HepG2 (cell line): ENCODE data around the gene RUNDC1. TPM values are rescaled to one million over a fixed set of nuclear protein-coding genes. Genes with fewer than 3 reads are reported as not detected.

Experiments
- ATAC-seq: fragments of 200-7000 bp; cut with Tn5 transposase; 3 replicates; pipeline ENCODE4 v1.9.1; 2020; ENCODE audit warnings: mild to moderate bottlenecking, moderate library complexity
- BruUV-seq: library from RNA; stranded (reverse); fragments of 400-500 nt; replicated peaks from 2 replicates; lab custom pipeline; 2021; lab: Mats Ljungman, UMichigan
- CTCF ChIA-PET: fragments of 300-600 bp; formaldehyde crosslinking; extraction: SDS; loops from one replicate; lab custom pipeline; 2021; ENCODE audit warnings: low total read pairs, inconsistent platforms, low intra/inter-chr PET ratio; lab: Yijun Ruan, JAX
- POLR2A ChIA-PET: fragments of 350-600 bp; sonication (Branson Sonifier 250); formaldehyde crosslinking; loops from one replicate; lab custom pipeline; 2020; ENCODE audit warnings: antibody characterized with exemption, inconsistent platforms; lab: Yijun Ruan, JAX
- DNase-seq: peaks from one replicate; pipeline ENCODE4 v3.0.0-alpha.2; 2015; ENCODE audit warnings: low spot score
- FAIRE-seq: peaks from 3 replicates; lab custom pipeline; 2011; peaks lifted over from hg19 to GRCh38; lab: Jason Lieb, UNC
- H2AFZ ChIP-seq: one replicate; pipeline ENCODE4 v1.6.1; 2011; ENCODE audit warnings: low read length, inconsistent platforms
- H3K27ac ChIP-seq: fragments of 300-600 bp; 3 replicates; pipeline ENCODE4 v1.8.0; 2011; ENCODE audit warnings: mixed run types, mild to moderate bottlenecking, mixed read lengths, low read length, inconsistent platforms; ENCODE audit not compliant: insufficient read depth; ENCODE audit errors: extremely low read length
- H3K27me3 ChIP-seq, 2 experiments: fragments of 200-600 bp in 1 of 2; 2 replicates in 1 of 2; 3 replicates in 1 of 2; pipeline versions ENCODE4 v1.6.0 to v1.8.0; 2011; ENCODE audit warnings: low read length in 2 of 2, mild to moderate bottlenecking in 2 of 2, moderate library complexity in 2 of 2, inconsistent platforms in 1 of 2; ENCODE audit not compliant: insufficient read depth in 2 of 2, control insufficient read depth in 1 of 2
- H3K36me3 ChIP-seq, 2 experiments: fragments of 200-600 bp in 1 of 2; replicated peaks in 1 of 2; 2 replicates in 1 of 2; 3 replicates in 1 of 2; pipeline versions ENCODE4 v1.5.1 to v1.8.0; 2011; ENCODE audit warnings: low read length in 2 of 2, inconsistent platforms in 1 of 2; ENCODE audit not compliant: insufficient read depth in 2 of 2, control insufficient read depth in 1 of 2
- H3K4me1 ChIP-seq: 2 replicates; pipeline ENCODE4 v1.5.1; 2012; ENCODE audit warnings: low read length, inconsistent platforms; ENCODE audit not compliant: insufficient read depth
- H3K4me2 ChIP-seq: 2 replicates; pipeline ENCODE4 v1.6.0; 2011; ENCODE audit warnings: low read depth, low read length, inconsistent platforms
- H3K4me3 ChIP-seq, 3 experiments: fragments of 200-600 bp in 1 of 3; sonication (generic), shearing (Covaris generic) in 1 of 3; replicated peaks in 1 of 3; 2 replicates each; pipeline ENCODE4 v1.5.1; 2011 to 2016; ENCODE audit warnings: low read length in 3 of 3, inconsistent platforms in 2 of 3, low read depth in 2 of 3, mild to moderate bottlenecking in 2 of 3, control low read depth in 1 of 3, mixed read lengths in 1 of 3; ENCODE audit not compliant: insufficient read depth in 1 of 3
- H3K79me2 ChIP-seq: one replicate; pipeline ENCODE4 v1.6.1; 2011; ENCODE audit warnings: low read length, inconsistent platforms; ENCODE audit not compliant: insufficient read depth
- H3K9ac ChIP-seq: 2 replicates; pipeline ENCODE4 v1.6.0; 2011; ENCODE audit warnings: mild to moderate bottlenecking, low read depth, low read length, inconsistent platforms; ENCODE audit not compliant: insufficient read depth
- H3K9me3 ChIP-seq: 2 replicates; pipeline ENCODE4 v1.5.1; 2012; ENCODE audit warnings: mild to moderate bottlenecking, low read length
- H4K20me1 ChIP-seq: 2 replicates; pipeline ENCODE4 v1.6.0; 2011; ENCODE audit warnings: inconsistent platforms, mild to moderate bottlenecking, low read length, moderate library complexity; ENCODE audit not compliant: insufficient read depth
- EED ChIP-seq: sonication (generic); formaldehyde crosslinking; IDR thresholded peaks from 2 replicates; pipeline ENCODE4 v1.5.0; 2020; ENCODE audit warnings: mild to moderate bottlenecking, missing genetic modification reagents
- ELF1 ChIP-seq: sonication (generic); formaldehyde crosslinking; IDR thresholded peaks from 2 replicates; pipeline ENCODE4 v1.4.0; 2020; ENCODE audit warnings: missing genetic modification reagents
- FOXJ3 ChIP-seq: sonication (generic); formaldehyde crosslinking; IDR thresholded peaks from 2 replicates; pipeline ENCODE4 v1.4.0; 2020; ENCODE audit warnings: missing genetic modification reagents, mild to moderate bottlenecking, borderline replicate concordance
- HNRNPLL ChIP-seq: fragments of 200-400 bp; formaldehyde crosslinking; IDR thresholded peaks from 2 replicates; pipeline ENCODE4 v1.6.1; 2017; ENCODE audit warnings: mild to moderate bottlenecking, low read depth, low read length; ENCODE audit not compliant: poor library complexity, severe bottlenecking
- JUNB ChIP-seq: sonication (generic); formaldehyde crosslinking; IDR thresholded peaks from 2 replicates; pipeline ENCODE4 v1.8.0; 2022; ENCODE audit warnings: missing genetic modification reagents, mild to moderate bottlenecking, borderline replicate concordance
- LCORL ChIP-seq, 2 experiments: fragments of 450-650 bp in 1 of 2; sonication (generic) in 1 of 2; formaldehyde crosslinking in 1 of 2; IDR thresholded peaks; 2 replicates each; pipeline versions ENCODE4 v1.5.0 to v1.6.1; 2017 to 2020; ENCODE audit warnings: antibody characterized with exemption in 1 of 2, missing genetic modification reagents in 1 of 2
- NKX3-1 ChIP-seq: sonication (generic); formaldehyde crosslinking; IDR thresholded peaks from 2 replicates; pipeline ENCODE4 v1.5.0; 2020; ENCODE audit warnings: missing genetic modification reagents
- NR1H2 ChIP-seq: sonication (generic); formaldehyde crosslinking; IDR thresholded peaks from 2 replicates; pipeline ENCODE4 v1.8.1; 2022; ENCODE audit warnings: low read depth, missing genetic modification reagents, borderline replicate concordance
- ONECUT2 ChIP-seq: sonication (generic); formaldehyde crosslinking; IDR thresholded peaks from 2 replicates; pipeline ENCODE4 v1.4.0; 2020; ENCODE audit warnings: missing genetic modification reagents
- RARA ChIP-seq: IDR thresholded peaks from 2 replicates; pipeline ENCODE4 v1.6.1; 2016; ENCODE audit warnings: missing genetic modification reagents, missing compliant biosample characterization
- ZMYM4 ChIP-seq: sonication (generic); formaldehyde crosslinking; IDR thresholded peaks from 2 replicates; pipeline ENCODE4 v1.8.1; 2023; ENCODE audit warnings: mild to moderate bottlenecking, missing genetic modification reagents
- ZNF431 ChIP-seq: sonication (generic); formaldehyde crosslinking; IDR thresholded peaks from 2 replicates; pipeline ENCODE4 v1.9.0; 2022; ENCODE audit warnings: missing genetic modification reagents, low read depth, mild to moderate bottlenecking, borderline replicate concordance
- ZNF441 ChIP-seq: sonication (generic); formaldehyde crosslinking; IDR thresholded peaks from 2 replicates; pipeline ENCODE4 v1.7.0; 2021; ENCODE audit warnings: missing genetic modification reagents, borderline replicate concordance
- ZNF496 ChIP-seq: sonication (generic); formaldehyde crosslinking; IDR thresholded peaks from 2 replicates; pipeline ENCODE4 v1.8.1; 2023; ENCODE audit warnings: mild to moderate bottlenecking, moderate library complexity, missing genetic modification reagents; ENCODE audit not compliant: insufficient replicate concordance
- ZNF547 ChIP-seq: sonication (generic); formaldehyde crosslinking; IDR thresholded peaks from 2 replicates; pipeline ENCODE4 v1.5.1; 2020; ENCODE audit warnings: mild to moderate bottlenecking, missing genetic modification reagents
- ZNF564 ChIP-seq: sonication (generic); formaldehyde crosslinking; IDR thresholded peaks from 2 replicates; pipeline ENCODE4 v1.8.1; 2023; ENCODE audit warnings: mild to moderate bottlenecking, missing genetic modification reagents
- ZNF572 ChIP-seq: sonication (generic); formaldehyde crosslinking; IDR thresholded peaks from 2 replicates; pipeline ENCODE4 v1.5.1; 2020; ENCODE audit warnings: mild to moderate bottlenecking, missing genetic modification reagents
- WGBS: methylation state at CpG from one replicate; pipeline ENCODE4 v1.1.6; 2017; ENCODE audit warnings: low lambda C conversion rate; 5-methylcytosine and 5-hydroxymethylcytosine counted together
- in situ Hi-C: cut with HindIII; loops from 2 replicates; pipeline ENCODE4 v1.10.0; 2017; ENCODE audit warnings: low pct_unique_long_range_greater_than_20kb; ENCODE audit not compliant: extremely low pct_ligation_motif_present
- intact Hi-C: fragments of 100-400 bp; cut with micrococcal nuclease; formaldehyde crosslinking; loops from one replicate; pipeline ENCODE4 v1.10.0; 2022; ENCODE audit not compliant: unreplicated experiment
- polyA plus RNA-seq, 8 experiments: library from polyadenylated mRNA; depleted of rRNA in 3 of 8; stranded (reverse) in 7 of 8; unstranded in 1 of 8; fragments of >200 nt; fragmentation: Illumina TruSeq in 4 of 8; extraction: Trizol in 4 of 8; gene quantifications; 2 replicates each; pipeline versions ENCODE4 v1.2.1 to v1.2.3, GENCODE V29; 2011 to 2016; ENCODE audit warnings: low read depth in 4 of 8, missing spikeins in 1 of 8, mixed read lengths in 1 of 8; ENCODE audit not compliant: insufficient read depth in 1 of 8
- total RNA-seq, 5 experiments: library from RNA; depleted of rRNA; stranded (reverse); fragments of >200 nt; fragmentation: Illumina TruSeq; extraction: Trizol; gene quantifications; 2 replicates each; pipeline ENCODE4 v1.2.3, GENCODE V29; 2016; ENCODE audit warnings: low read depth in 1 of 5
- TF ChIP-seq, protein P1 (sequence below): IDR thresholded peaks from 2 replicates; pipeline ENCODE4 v1.6.1; 2018; ENCODE audit warnings: missing genetic modification reagents, mild to moderate bottlenecking, missing compliant biosample characterization
- TF ChIP-seq, protein P2 (sequence below): sonication (generic); formaldehyde crosslinking; IDR thresholded peaks from 2 replicates; pipeline ENCODE4 v1.4.0; 2020; ENCODE audit warnings: missing genetic modification reagents, mild to moderate bottlenecking, borderline replicate concordance
- TF ChIP-seq, protein P3 (sequence below): sonication (generic); formaldehyde crosslinking; IDR thresholded peaks from 2 replicates; pipeline ENCODE4 v1.4.0; 2020; ENCODE audit warnings: mild to moderate bottlenecking, missing genetic modification reagents

Gene RUNDC1
- total and polyA plus RNA-seq, 2 of the 13 experiments (the other 11 are each of a cell fraction or from before 2014, with no cell fraction given) = 10.3 to 11.4 TPM

DNA sequence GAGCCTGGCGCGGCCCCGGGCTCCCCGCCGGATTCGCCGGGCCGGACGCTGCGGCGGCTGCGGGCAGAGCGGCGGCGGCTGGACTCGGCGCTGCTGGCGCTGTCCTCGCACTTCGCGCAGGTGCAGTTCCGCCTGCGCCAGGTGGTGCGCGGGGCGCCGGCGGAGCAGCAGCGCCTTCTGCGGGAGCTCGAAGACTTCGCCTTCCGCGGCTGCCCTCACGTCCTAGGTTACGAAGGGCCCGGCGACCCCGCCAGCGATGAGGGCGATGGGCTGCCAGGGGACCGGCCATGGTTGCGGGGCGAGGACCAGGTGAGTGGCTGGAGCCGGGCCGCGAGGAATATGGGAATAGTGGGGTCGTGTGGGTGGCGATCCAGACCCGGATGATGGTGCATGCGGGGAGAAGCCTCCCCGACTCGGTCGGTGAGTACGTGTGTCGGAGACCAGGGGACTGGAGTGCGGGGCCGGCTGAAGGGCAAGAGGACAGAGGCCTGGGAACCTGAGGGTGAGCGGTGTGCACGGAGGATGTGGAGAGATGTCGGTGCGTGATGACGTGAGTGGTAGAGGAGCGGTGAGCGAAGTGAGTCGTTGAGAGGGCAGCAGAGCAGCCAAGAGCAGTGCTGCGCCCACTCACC is 517 bp downstream of the RUNDC1 start:
- ATAC-seq (peak; percentile 83), FAIRE-seq (no peak), DNase-seq (peak; percentile 55)
- no peak overlapping the region for H2AFZ ChIP-seq
- H3K4me2 ChIP-seq = peak overlapping the region; percentile 94
- peaks cover 0 to 3% of the 10 kb centered on the region in 2 experiments; a peak in 1 of 5 replicates for H3K27me3 ChIP-seq
- BruUV-seq = TSS peak; percentile 78
- H3K36me3 ChIP-seq = peaks cover 1 to 13% of the 10 kb centered on the region in 2 experiments; a peak in 3 of 5 replicates
- peaks cover 44% of the 10 kb centered on the region for H3K4me1 ChIP-seq
- H3K27ac ChIP-seq = peak overlapping the region; percentile 71
- peak overlapping the region; percentile 77 to 97 (median 91) for H3K4me3 ChIP-seq
- POLR2A ChIA-PET = interaction anchor here (0.6 to 4.3 kb wide), 4 partner anchors 17 to 183 kb away, joined by 3 to 53 read pairs (median 4); partner anchors contain the start of genes CNTD1, COA3 and RPL27
- in situ Hi-C loops = loop anchor here (10.0 kb wide), 1 partner anchor 136 kb away; the partner anchor contains the start of gene AOC2
- H3K79me2 ChIP-seq = peaks cover 17% of the 10 kb centered on the region
- no peaks in the 10 kb centered on the region for H3K9me3 ChIP-seq
- intact Hi-C loops = loop anchor here (2.0 to 5.0 kb wide), 2 partner anchors 18 to 139 kb away; partner anchors contain the start of genes AOC2 and RPL27
- H4K20me1 ChIP-seq = no peaks in the 10 kb centered on the region
- H3K9ac ChIP-seq = peak overlapping the region; percentile 78
- CTCF ChIA-PET = no interaction called here
- WGBS = under 1% methylated on average over 45 of the region's 67 CpGs
- peak; percentile 84 for TF ChIP-seq ZNF547
- peak; percentile 83; the same call in 1 of the 2 replicates for TF ChIP-seq ZNF441
- TF ChIP-seq LCORL (IDR thresholded peaks at IDR 0.05) = no peak
- TF ChIP-seq LCORL (CRISPR knock-in tag; IDR thresholded peaks at IDR 0.05) = peak; percentile 43; the same call in 1 of the 2 replicates
- TF ChIP-seq ZNF496 (CRISPR knock-in tag) = no peak
- TF ChIP-seq HNRNPLL = peak; percentile 99
- peak; percentile 88 for TF ChIP-seq EED (CRISPR knock-in tag)
- TF ChIP-seq, protein P1, sequence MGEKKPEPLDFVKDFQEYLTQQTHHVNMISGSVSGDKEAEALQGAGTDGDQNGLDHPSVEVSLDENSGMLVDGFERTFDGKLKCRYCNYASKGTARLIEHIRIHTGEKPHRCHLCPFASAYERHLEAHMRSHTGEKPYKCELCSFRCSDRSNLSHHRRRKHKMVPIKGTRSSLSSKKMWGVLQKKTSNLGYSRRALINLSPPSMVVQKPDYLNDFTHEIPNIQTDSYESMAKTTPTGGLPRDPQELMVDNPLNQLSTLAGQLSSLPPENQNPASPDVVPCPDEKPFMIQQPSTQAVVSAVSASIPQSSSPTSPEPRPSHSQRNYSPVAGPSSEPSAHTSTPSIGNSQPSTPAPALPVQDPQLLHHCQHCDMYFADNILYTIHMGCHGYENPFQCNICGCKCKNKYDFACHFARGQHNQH (CRISPR knock-in tag) = no peak
- peak; percentile 69; the same call in 1 of the 2 replicates for TF ChIP-seq JUNB
- TF ChIP-seq NR1H2 (CRISPR knock-in tag) = peak; percentile 71
- no peak for TF ChIP-seq ZNF572 (CRISPR knock-in tag)
- peak; percentile 79; the same call in 1 of the 2 replicates for TF ChIP-seq ZNF564 (CRISPR knock-in tag)
- no peak for TF ChIP-seq NKX3-1 (CRISPR knock-in tag)
- no peak for TF ChIP-seq FOXJ3 (CRISPR knock-in tag)
- no peak for TF ChIP-seq ZMYM4 (CRISPR knock-in tag)
- TF ChIP-seq, protein P2, sequence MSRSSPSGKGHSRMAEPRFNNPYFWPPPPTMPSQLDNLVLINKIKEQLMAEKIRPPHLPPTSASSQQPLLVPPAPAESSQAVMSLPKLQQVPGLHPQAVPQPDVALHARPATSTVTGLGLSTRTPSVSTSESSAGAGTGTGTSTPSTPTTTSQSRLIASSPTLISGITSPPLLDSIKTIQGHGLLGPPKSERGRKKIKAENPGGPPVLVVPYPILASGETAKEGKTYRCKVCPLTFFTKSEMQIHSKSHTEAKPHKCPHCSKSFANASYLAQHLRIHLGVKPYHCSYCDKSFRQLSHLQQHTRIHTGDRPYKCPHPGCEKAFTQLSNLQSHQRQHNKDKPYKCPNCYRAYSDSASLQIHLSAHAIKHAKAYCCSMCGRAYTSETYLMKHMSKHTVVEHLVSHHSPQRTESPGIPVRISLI (CRISPR knock-in tag) = no peak
- no peak for TF ChIP-seq ONECUT2 (CRISPR knock-in tag)
- TF ChIP-seq ELF1 = no peak; the same call in 1 of the 2 replicates
- peak; percentile 73 for TF ChIP-seq ZNF431 (CRISPR knock-in tag)
- peak; percentile 3; the same call in 1 of the 2 replicates for TF ChIP-seq RARA
- TF ChIP-seq, protein P3, sequence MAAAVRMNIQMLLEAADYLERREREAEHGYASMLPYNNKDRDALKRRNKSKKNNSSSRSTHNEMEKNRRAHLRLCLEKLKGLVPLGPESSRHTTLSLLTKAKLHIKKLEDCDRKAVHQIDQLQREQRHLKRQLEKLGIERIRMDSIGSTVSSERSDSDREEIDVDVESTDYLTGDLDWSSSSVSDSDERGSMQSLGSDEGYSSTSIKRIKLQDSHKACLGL (CRISPR knock-in tag) = peak; percentile 62; the same call in 1 of the 2 replicates
